ENCODE results near the gene SKAP1. TPM values are rescaled to one million over a fixed set of nuclear protein-coding genes. Genes with fewer than 3 reads are reported as not detected.

The SKAP1 gene
- total and polyA plus RNA-seq, 10 donors: 11.5 to 28.9 (median 20.5) TPM

- WGBS, 5 donors: 77 to 87% (median 85%) methylated on average over 11 of the region's 11 CpGs
- no peak for TF ChIP-seq CTCF (IDR thresholded peaks at IDR 0.05 in 8 of 11, conservative IDR thresholded peaks at IDR 0.05 in 3 of 11)
- TF ChIP-seq POLR2A (IDR thresholded peaks at IDR 0.05): no peak
- no peak for TF ChIP-seq POLR2AphosphoS5 (IDR thresholded peaks at IDR 0.05)
- no peak overlapping the region for H3K27ac ChIP-seq
- H3K4me1 ChIP-seq: peaks cover 0 to 11% (median 6%) of the 10 kb centered on the region in 6 donors
- no peaks in the 10 kb centered on the region for H3K9me3 ChIP-seq
- peaks cover 0 to 55% (median 17%) of the 10 kb centered on the region in 7 donors for H3K27me3 ChIP-seq (replicated peaks in 1 of 7)
- no peak overlapping the region for H3K4me3 ChIP-seq
- peaks cover 0 to 58% (median 0%) of the 10 kb centered on the region in 6 donors for H3K36me3 ChIP-seq
- no peak for DNase-seq
- intact Hi-C loops (cut with DNase I; ENCODE audit: low total_unique reads): loop anchor here (10.0 kb wide), 1 partner anchor 464 kb away; the partner anchor contains the start of genes HOXB7 and HOXB8
Observed at GRCh38 chr17:48150597-48151001, 279.4 kb downstream of the SKAP1 start.

GRCh38 chr17:48149787-48150463 lies 280.1 kb downstream of the SKAP1 start:
- no peaks in the 10 kb centered on the region for H3K9me3 ChIP-seq
- WGBS, 5 donors: 84 to 89% (median 88%) methylated on average over 4 of the region's 4 CpGs
- peaks cover 0 to 11% (median 6%) of the 10 kb centered on the region in 6 donors for H3K4me1 ChIP-seq
- peaks cover 0 to 57% (median 0%) of the 10 kb centered on the region in 6 donors for H3K36me3 ChIP-seq
- no peak for DNase-seq
- H3K4me3 ChIP-seq: no peak overlapping the region
- intact Hi-C loops (cut with DNase I; ENCODE audit: low total_unique reads): loop anchor here (10.0 kb wide), 1 partner anchor 465 kb away; the partner anchor contains the start of genes HOXB7 and HOXB8
- H3K27me3 ChIP-seq (replicated peaks in 1 of 7): peaks cover 0 to 50% (median 17%) of the 10 kb centered on the region in 7 donors
- TF ChIP-seq CTCF (IDR thresholded peaks at IDR 0.05 in 8 of 11, conservative IDR thresholded peaks at IDR 0.05 in 3 of 11) (no peak), POLR2AphosphoS5 (IDR thresholded peaks at IDR 0.05) (no peak), POLR2A (IDR thresholded peaks at IDR 0.05) (no peak)
- H3K27ac ChIP-seq: no peak overlapping the region

GRCh38 chr17:48148854-48149786 lies 280.9 kb downstream of the SKAP1 start:
- no peaks in the 10 kb centered on the region for H3K9me3 ChIP-seq
- H3K4me3 ChIP-seq: no peak overlapping the region
- peaks cover 0 to 49% (median 17%) of the 10 kb centered on the region in 7 donors for H3K27me3 ChIP-seq (replicated peaks in 1 of 7)
- no peak overlapping the region for H3K27ac ChIP-seq
- peaks cover 0 to 51% (median 0%) of the 10 kb centered on the region in 6 donors for H3K36me3 ChIP-seq
- no peak for DNase-seq
- intact Hi-C loops (cut with DNase I; ENCODE audit: low total_unique reads): no loop called here
- peaks cover 0 to 11% (median 6%) of the 10 kb centered on the region in 6 donors for H3K4me1 ChIP-seq
- TF ChIP-seq POLR2A (IDR thresholded peaks at IDR 0.05): no peak
- TF ChIP-seq POLR2AphosphoS5 (IDR thresholded peaks at IDR 0.05): no peak
- no peak for TF ChIP-seq CTCF (IDR thresholded peaks at IDR 0.05 in 8 of 11, conservative IDR thresholded peaks at IDR 0.05 in 3 of 11)
- WGBS, 5 donors: 65 to 81% (median 69%) methylated on average over 16 of the region's 16 CpGs
